IMR-90 (cell line): ENCODE results near the gene KRT36. TPM values are rescaled to one million over a fixed set of nuclear protein-coding genes. Genes with fewer than 3 reads are reported as not detected.

Experiments
- ATAC-seq: fragments of 200-7000 bp; cut with Tn5 transposase; 2 replicates; pipeline ENCODE4 v1.9.1; 2020; ENCODE audit warnings: low read depth, mild to moderate bottlenecking, moderate library complexity
- BruUV-seq: library from RNA; stranded (reverse); fragments of 400-500 nt; replicated peaks from 2 replicates; lab custom pipeline; 2021; lab: Mats Ljungman, UMichigan
- CTCF ChIA-PET: fragments of 300-600 bp; formaldehyde crosslinking; extraction: SDS; loops from one replicate; lab custom pipeline; 2021; ENCODE audit warnings: antibody characterized with exemption; lab: Yijun Ruan, JAX
- POLR2A ChIA-PET: fragments of 300-600 bp; sonication (Branson Sonifier 250); formaldehyde crosslinking; loops from one replicate; lab custom pipeline; 2022; ENCODE audit warnings: antibody characterized with exemption; ENCODE audit not compliant: unreplicated experiment; lab: Charles Lee
- DNase-seq: peaks from one replicate; pipeline ENCODE4 v3.0.0; 2013
- H2AFZ ChIP-seq: replicated peaks from 2 replicates; pipeline ENCODE3; 2013; ENCODE audit warnings: low read length, mild to moderate bottlenecking; ENCODE audit not compliant: poor library complexity
- H2AK5ac ChIP-seq: 2 replicates; pipeline ENCODE4 v1.6.1; 2013; ENCODE audit warnings: low read depth, low read length, inconsistent platforms
- H2AK9ac ChIP-seq: replicated peaks from 2 replicates; pipeline ENCODE3; 2013; ENCODE audit warnings: mild to moderate bottlenecking, low read depth, low read length, moderate library complexity; ENCODE audit not compliant: poor library complexity
- H2BK120ac ChIP-seq: 2 replicates; pipeline ENCODE4 v1.6.1; 2013; ENCODE audit warnings: low read depth, low read length, inconsistent platforms
- H2BK15ac ChIP-seq: 3 replicates; pipeline ENCODE4 v1.6.1; 2013; ENCODE audit warnings: low read depth, low read length, inconsistent platforms
- H2BK20ac ChIP-seq: 2 replicates; pipeline ENCODE4 v1.6.1; 2013; ENCODE audit warnings: low read depth, mild to moderate bottlenecking, inconsistent platforms, low read length, moderate library complexity
- H2BK5ac ChIP-seq: 2 replicates; pipeline ENCODE4 v1.6.1; 2013; ENCODE audit warnings: mild to moderate bottlenecking, low read depth, low read length, inconsistent platforms; ENCODE audit not compliant: poor library complexity, severe bottlenecking
- H3K14ac ChIP-seq: replicated peaks from 2 replicates; pipeline ENCODE4 v1.6.1; 2013; ENCODE audit warnings: low read depth, low read length, inconsistent platforms
- H3K18ac ChIP-seq: 2 replicates; pipeline ENCODE4 v1.6.1; 2013; ENCODE audit warnings: low read depth, low read length, control low read depth
- H3K23ac ChIP-seq: 2 replicates; pipeline ENCODE4 v1.6.1; 2013; ENCODE audit warnings: low read depth, low read length, inconsistent platforms
- H3K27ac ChIP-seq: 2 replicates; pipeline ENCODE4 v1.5.1; 2013; ENCODE audit warnings: mild to moderate bottlenecking, control low read depth, low read length; ENCODE audit not compliant: insufficient read depth
- H3K27me3 ChIP-seq: 2 replicates; pipeline ENCODE4 v1.6.1; 2013; ENCODE audit warnings: low read length; ENCODE audit not compliant: control insufficient read depth, insufficient read depth
- H3K36me3 ChIP-seq: 2 replicates; pipeline ENCODE4 v1.6.1; 2013; ENCODE audit warnings: low read length, mixed read lengths; ENCODE audit not compliant: control insufficient read depth, insufficient read depth
- H3K4ac ChIP-seq: 2 replicates; pipeline ENCODE4 v1.6.1; 2013; ENCODE audit warnings: low read depth, low read length, inconsistent platforms
- H3K4me1 ChIP-seq: 2 replicates; pipeline ENCODE4 v1.6.1; 2013; ENCODE audit warnings: low read length, mixed read lengths; ENCODE audit not compliant: control insufficient read depth, insufficient read depth
- H3K4me2 ChIP-seq: 2 replicates; pipeline ENCODE4 v1.6.1; 2013; ENCODE audit warnings: low read depth, mild to moderate bottlenecking, control low read depth, low read length, moderate library complexity
- H3K4me3 ChIP-seq: 2 replicates; pipeline ENCODE4 v1.5.1; 2013; ENCODE audit warnings: low read depth, mild to moderate bottlenecking, control low read depth, low read length, moderate library complexity; ENCODE audit not compliant: insufficient read depth
- H3K56ac ChIP-seq: 2 replicates; pipeline ENCODE4 v1.6.1; 2013; ENCODE audit warnings: low read length, inconsistent platforms; ENCODE audit not compliant: insufficient read depth; ENCODE audit errors: extremely low read depth
- H3K79me1 ChIP-seq, 2 experiments: 2 replicates each; pipeline ENCODE4 v1.6.1; 2013; ENCODE audit warnings: low read length in 2 of 2, inconsistent platforms in 1 of 2, low read depth in 1 of 2
- H3K9ac ChIP-seq: 2 replicates; pipeline ENCODE4 v1.6.1; 2013; ENCODE audit warnings: low read depth, low read length, control low read depth
- H3K9me1 ChIP-seq: 2 replicates; pipeline ENCODE4 v1.6.1; 2013; ENCODE audit warnings: low read length, inconsistent platforms; ENCODE audit not compliant: insufficient read depth
- H3K9me3 ChIP-seq: 2 replicates; pipeline ENCODE4 v1.6.1; 2013; ENCODE audit warnings: low read length; ENCODE audit not compliant: control insufficient read depth, insufficient read depth
- H4K20me1 ChIP-seq: 2 replicates; pipeline ENCODE4 v1.6.1; 2013; ENCODE audit warnings: low read length, inconsistent platforms; ENCODE audit not compliant: insufficient read depth
- H4K5ac ChIP-seq: 2 replicates; pipeline ENCODE4 v1.6.1; 2013; ENCODE audit warnings: mild to moderate bottlenecking, low read depth, low read length, control low read depth
- H4K8ac ChIP-seq, 2 experiments: 2 replicates each; pipeline ENCODE4 v1.6.1; 2013; ENCODE audit warnings: low read depth in 2 of 2, low read length in 2 of 2, control low read depth in 1 of 2, inconsistent platforms in 1 of 2
- H4K91ac ChIP-seq: 2 replicates; pipeline ENCODE4 v1.6.1; 2013; ENCODE audit warnings: low read depth, low read length, inconsistent platforms; ENCODE audit not compliant: insufficient read depth
- SMC3 ChIP-seq: fragments of 150-350 bp; IDR thresholded peaks from 2 replicates; pipeline ENCODE4 v1.6.1; 2016; ENCODE audit warnings: low read depth, mild to moderate bottlenecking, antibody characterized with exemption, low read length, moderate library complexity
- WGBS, 2 experiments: methylation state at CpG; one replicate each; pipeline versions ENCODE4 v1.1.5 to v1.1.7; 2013; ENCODE audit warnings: missing lambda C conversion rate in 2 of 2; ENCODE audit not compliant: insufficient read length in 1 of 2; ENCODE audit errors: extremely low coverage in 2 of 2; 5-methylcytosine and 5-hydroxymethylcytosine counted together
- dilution Hi-C: fragments of 300-500 bp; cut with HindIII; formaldehyde crosslinking; loops from one replicate; pipeline ENCODE4 v1.14.3; 2018; ENCODE audit warnings: low sequenced_read_pairs; ENCODE audit not compliant: unreplicated experiment
- in situ Hi-C: fragments of 300-500 bp; cut with MboI; formaldehyde crosslinking; loops from 3 replicates; pipeline ENCODE4 v1.14.3; 2019; ENCODE audit warnings: low sequenced_read_pairs, inconsistent platforms, mixed read lengths
- intact Hi-C: fragments of 100-400 bp; cut with micrococcal nuclease; formaldehyde crosslinking; loops from 2 replicates; pipeline ENCODE4 v1.10.0; 2022
- polyA plus RNA-seq, 3 experiments: library from polyadenylated mRNA; depleted of rRNA; stranded (reverse); fragments of >200 nt; gene quantifications; 2 replicates each; pipeline ENCODE4 v1.2.3, GENCODE V29; 2012; ENCODE audit warnings: low replicate concordance in 1 of 3
- total RNA-seq: library from RNA; depleted of rRNA; stranded (reverse); fragments of >200 nt; gene quantifications from 2 replicates; pipeline ENCODE4 v1.2.3, GENCODE V29; 2012

KRT36 gene
- total and polyA plus RNA-seq, 2 of the 4 experiments (the other 2 are of a cell fraction), result not detected

GRCh38 chr17:41512546-41513167 is 22.9 kb upstream of the KRT36 start:
- Histone ChIP-seq H2BK120ac (no peak overlapping the region), H3K4me2 (no peak overlapping the region), H2BK5ac (no peak overlapping the region), H3K14ac (no peak overlapping the region), H2BK15ac (no peak overlapping the region), H2AK9ac (peak overlapping the region; percentile 66), H3K9me1 (0 out of 2 replicates have a peak, but pooled peaks cover 3% of the 10 kb centered on the region), H3K23ac (no peak overlapping the region), H4K91ac (no peak overlapping the region), H3K9ac (no peak overlapping the region), H3K36me3 (no peaks in the 10 kb centered on the region), H2AK5ac (no peak overlapping the region; the same call in 1 of the 2 replicates), H4K8ac (no peak overlapping the region), H4K20me1 (no peaks in the 10 kb centered on the region), H2BK20ac (no peak overlapping the region), H3K79me1 (no peaks in the 10 kb centered on the region), H3K4me3 (no peak overlapping the region), H2AFZ (no peak overlapping the region), H3K4ac (no peak overlapping the region), H3K4me1 (no peaks in the 10 kb centered on the region), H3K9me3 (no peaks in the 10 kb centered on the region), H3K56ac (no peak overlapping the region), H3K18ac (no peak overlapping the region), H3K27ac (no peak overlapping the region), H3K27me3 (peaks cover 1% of the 10 kb centered on the region; the same call in 1 of the 2 replicates), H4K5ac (no peak overlapping the region)
- POLR2A ChIA-PET, result no interaction called here
- 93% methylated on average over 3 of the region's 7 CpGs; no CpG with 5 or more reads in 1 of the 2 experiments for WGBS, 2 experiments
- in situ Hi-C loops, result no loop called here
- DNase-seq (no peak), ATAC-seq (no peak)
- dilution Hi-C loops, result no loop called here
- no TSS peak for BruUV-seq
- CTCF ChIA-PET, result no interaction called here
- no peak for TF ChIP-seq SMC3
- intact Hi-C loops, result no loop called here
